GM03348 (cell line): ENCODE results near the gene FAM120B.
"Not testable (repeated sequence)": the region's sequence is repeated elsewhere in the genome, so short reads cannot be mapped to it uniquely, and the experiment has no call there.

Experiments used
- DNase-seq: peaks from one replicate; pipeline ENCODE4 v3.0.0; 2012; ENCODE audit warnings: low spot score

FAM120B gene

GRCh38 chr6:170298688-170299087 lies 7.9 kb upstream of the FAM120B start:
- DNase-seq, result no peak

- no peak for DNase-seq
Observed at GRCh38 chr6:170301184-170301583, 5.4 kb upstream of the FAM120B start.

- DNase-seq, result no peak
Observed at GRCh38 chr6:170305805-170306323, 694 bp upstream of the FAM120B start.

- DNase-seq, result no peak
Observed at GRCh38 chr6:170307080-170307545, 555 bp downstream of the FAM120B start.

- DNase-seq, result no peak
Observed at GRCh38 chr6:170308761-170309160, 2.2 kb downstream of the FAM120B start.

DNA sequence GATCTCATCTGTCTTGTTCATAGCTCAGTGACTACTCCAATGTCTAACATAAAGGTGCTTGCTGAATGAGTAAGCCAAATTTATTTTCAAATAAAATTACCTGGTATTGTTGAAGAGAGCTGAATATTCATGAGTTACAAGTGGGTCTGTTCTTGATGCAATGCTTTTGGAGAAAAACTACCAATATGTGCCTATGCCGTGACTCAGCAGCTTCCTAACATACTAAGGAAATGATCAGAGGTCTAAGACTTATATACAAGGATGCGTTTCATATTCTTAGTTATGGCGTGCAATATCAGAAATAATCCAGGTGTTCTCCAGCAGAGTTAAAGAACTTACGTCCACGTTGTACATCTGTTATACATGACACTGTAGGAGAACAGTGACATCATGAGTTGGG lies 5.1 kb downstream of the FAM120B start:
- no peak for DNase-seq

- DNase-seq, result no peak
Observed at GRCh38 chr6:170312876-170313275, 6.3 kb downstream of the FAM120B start.

- no peak for DNase-seq
Observed at GRCh38 chr6:170313716-170314295, 7.2 kb downstream of the FAM120B start.

DNA sequence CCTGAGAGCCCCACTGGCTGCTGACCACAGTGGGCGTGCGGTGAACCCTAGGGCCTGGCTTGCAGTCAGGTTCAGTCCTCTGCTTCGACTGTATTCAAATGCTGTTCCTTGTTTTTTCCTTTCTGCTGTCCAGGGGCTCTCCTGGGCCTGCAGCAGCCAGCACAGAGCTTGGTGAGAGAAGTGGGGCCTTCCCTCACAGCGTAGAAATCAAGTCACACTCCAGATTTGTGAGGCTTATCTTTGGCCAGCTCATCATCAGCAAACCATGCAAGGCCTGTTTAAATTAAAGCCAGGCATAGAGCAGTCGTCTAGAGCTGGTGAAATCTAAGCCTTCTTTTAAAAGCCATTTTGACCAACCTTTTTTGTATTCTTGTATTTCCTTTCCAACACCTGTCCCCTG lies 8.4 kb downstream of the FAM120B start:
- DNase-seq, result no peak

- DNase-seq, result no peak
Observed at GRCh38 chr6:170316071-170316470, 9.5 kb downstream of the FAM120B start.

- DNase-seq, result no peak
Observed at GRCh38 chr6:170317076-170317475, 10.5 kb downstream of the FAM120B start.

DNA sequence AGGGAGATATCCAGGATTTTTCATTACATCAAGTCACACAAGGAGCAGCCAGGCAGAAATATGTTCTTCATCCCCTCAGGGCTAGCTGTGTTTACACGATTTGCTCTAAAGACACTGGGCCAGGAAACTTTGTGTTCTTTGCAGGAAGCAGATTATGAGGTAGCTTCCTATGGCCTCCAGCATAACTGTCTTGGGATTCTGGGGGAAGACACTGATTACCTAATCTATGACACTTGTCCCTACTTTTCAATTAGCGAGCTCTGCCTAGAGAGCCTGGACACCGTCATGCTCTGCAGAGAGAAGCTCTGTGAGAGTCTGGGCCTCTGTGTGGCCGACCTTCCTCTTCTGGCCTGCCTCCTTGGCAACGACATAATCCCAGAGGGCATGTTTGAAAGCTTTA lies 11.2 kb downstream of the FAM120B start:
- DNase-seq, result no peak

DNA sequence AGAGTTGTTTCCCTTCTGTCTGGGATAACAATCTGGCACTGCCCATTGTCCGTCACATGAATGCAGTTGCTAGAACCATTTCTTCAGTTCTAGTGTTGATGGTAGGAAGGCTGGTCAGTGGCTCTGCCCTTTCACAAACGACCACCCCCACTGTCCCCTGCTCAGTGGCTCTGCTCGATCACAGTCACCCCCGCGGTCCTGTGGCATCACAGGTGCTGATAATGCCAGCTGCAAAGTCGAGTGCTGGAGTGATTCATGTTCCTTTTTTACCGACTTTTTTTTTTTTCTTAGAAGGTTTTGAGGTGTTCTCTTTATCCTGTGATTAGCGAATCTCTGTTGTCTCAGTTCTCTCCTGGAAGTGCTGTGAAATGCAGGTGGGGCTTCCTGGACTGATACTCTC lies 22.8 kb downstream of the FAM120B start:
- DNase-seq, result no peak

DNA sequence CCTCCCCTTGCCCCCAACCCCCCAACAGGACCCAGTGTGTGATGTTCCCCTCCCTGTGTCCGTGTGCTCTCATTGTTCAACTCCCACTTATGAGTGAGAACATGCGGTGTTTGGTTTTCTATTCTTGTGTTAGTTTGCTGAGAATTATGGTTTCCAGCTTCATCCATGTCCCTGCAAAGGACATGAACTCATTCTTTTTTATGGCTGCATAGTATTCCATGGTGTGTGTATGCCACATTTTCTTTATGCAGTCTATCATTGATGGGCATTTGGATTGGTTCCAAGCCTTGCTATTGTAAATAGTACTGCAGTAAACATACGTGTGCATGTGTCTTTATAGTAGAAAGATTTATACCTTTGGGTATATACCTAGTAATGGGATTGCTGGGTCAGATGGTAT lies 28.6 kb downstream of the FAM120B start:
- DNase-seq, result not testable (repeated sequence)

DNA sequence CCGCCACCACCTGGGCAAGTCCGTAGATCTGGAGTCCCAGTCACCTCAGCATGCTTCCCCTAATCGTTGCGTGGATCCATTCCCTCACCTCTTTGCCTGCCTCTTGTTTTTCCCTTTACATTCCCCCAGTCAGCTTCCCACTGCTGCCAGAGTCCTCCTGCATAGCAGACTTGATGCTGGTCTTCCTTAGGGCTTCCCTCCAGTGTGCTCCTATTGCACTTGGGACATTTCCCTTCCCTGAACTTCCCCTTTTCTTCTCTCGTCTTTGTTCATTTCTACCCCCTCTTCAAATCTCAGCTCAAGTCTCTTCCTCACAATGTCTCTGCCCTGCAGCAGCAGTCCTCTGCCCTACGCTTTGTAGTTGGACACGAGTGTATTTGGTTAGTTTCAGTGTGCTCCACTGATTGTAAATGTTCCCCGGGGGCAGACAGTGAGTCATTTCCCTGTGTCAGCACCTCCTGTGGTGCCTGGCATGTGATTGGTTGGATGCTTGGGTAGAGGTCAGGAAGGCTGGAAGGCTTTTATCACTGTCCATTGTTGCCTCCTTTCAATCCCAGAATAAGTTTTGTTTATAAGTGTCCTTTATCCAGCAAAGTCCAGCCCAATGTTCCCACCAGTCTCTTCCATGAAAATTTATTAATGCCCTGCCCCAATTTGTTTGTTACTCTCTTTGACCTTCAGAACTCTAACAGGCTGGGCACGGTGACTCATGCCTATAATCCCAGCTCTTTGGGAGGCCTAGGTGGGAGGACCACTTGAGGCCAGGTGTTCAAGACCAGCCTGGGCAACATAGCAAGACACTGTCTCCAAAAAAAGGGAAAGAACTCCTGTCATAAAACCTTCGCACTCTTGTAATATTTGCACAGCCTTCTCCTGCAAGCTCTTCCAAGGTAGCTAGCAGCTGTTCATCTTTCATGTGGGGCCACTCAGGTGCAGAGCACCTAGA lies 38.3 kb downstream of the FAM120B start:
- peak; percentile 20 for DNase-seq

GRCh38 chr6:170345662-170346061 lies 39.1 kb downstream of the FAM120B start:
- no peak for DNase-seq

DNA sequence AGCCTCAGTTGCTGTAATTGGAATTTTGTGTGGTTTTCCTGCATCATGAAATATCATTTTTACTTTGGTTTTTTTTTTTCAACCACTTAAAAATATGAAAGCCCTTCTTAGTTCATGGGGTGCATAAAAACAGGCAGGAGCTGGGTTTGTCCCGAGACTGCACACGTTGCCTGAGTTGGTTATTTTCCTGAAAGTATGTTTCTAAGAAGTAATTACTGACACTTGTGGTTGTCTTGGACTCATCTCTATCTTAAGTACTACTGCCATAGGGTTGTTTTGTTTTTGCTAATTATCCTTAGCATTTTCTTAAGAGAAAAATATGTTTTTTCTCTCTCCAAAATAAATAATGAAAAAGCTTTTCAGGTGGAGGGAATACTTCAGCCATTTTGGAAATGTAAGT lies 40.1 kb downstream of the FAM120B start:
- DNase-seq, result no peak

- no peak for DNase-seq
Observed at GRCh38 chr6:170347091-170347490, 40.5 kb downstream of the FAM120B start.

DNA sequence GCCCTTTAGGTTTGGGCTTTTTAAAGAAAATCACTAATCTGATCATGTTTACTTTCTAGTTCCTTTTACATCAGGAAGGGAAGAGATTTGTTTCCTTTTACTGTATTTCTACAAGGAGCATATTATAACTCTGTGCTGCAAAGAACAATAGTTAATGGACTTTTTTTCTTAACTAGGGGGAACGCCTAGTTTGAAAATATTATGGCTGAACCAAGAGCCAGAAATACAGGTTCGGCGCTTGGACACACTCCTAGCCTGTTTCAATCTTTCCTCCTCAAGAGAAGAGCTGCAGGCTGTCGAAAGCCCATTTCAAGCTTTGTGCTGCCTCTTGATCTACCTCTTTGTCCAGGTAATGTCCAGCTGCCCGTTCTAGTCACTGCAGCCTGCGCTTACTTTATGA lies 41.4 kb downstream of the FAM120B start:
- no peak for DNase-seq

DNA sequence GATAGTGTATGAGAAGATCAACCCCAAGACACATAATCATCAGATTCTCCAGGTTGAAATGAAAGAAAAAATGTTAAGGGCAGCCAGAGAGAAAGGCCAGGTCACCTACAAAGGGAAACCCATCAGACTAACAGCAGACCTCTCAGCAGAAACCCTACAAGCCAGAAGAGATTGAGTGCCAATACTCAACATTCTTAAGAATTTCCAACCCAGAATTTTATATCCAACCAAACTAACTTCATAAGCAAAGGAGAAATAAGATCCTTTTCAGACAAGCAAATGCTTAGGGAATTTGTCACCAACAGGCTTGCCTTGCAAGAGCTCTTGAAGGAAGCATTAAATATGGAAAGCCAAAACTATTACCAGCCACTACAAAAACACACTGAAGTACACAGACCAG lies 44.9 kb downstream of the FAM120B start:
- DNase-seq, result not testable (repeated sequence)

DNA sequence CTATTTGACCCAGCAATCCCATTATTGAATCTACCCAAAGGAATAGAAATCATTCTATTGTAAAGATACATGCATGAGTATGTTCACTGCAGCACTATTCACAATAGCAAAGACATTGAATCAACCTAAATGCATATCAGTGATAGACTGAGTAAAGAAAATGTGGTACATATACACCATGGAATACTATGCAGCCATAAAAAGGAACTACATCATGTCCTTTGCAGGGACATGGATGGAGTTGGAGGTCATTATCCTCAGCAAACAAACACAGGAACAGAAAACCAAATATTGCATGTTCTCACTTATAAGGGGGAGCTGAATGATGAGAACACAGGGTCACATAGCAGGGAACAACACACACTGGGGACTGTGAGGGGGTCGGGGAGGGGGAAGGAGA lies 48.6 kb downstream of the FAM120B start:
- DNase-seq, result not testable (repeated sequence)

DNA sequence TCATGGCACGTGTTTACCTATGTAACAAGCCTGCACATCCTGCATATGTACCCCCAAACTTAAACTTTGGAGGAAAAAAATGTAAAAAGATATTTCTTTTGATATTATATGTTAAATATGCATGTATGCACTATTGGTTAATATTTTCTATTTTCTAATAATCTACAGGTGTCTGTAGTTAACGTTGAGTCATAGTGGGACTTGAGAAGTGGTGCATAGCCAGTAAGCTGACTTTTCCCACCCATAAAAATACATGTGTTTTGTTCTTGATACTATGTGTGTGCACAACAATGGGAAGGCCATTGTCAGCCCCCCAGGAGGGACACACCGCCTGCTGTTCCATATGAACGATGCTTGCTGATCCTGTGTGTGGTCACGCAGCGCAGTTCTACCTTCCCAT lies 49.1 kb downstream of the FAM120B start:
- DNase-seq, result no peak

DNA sequence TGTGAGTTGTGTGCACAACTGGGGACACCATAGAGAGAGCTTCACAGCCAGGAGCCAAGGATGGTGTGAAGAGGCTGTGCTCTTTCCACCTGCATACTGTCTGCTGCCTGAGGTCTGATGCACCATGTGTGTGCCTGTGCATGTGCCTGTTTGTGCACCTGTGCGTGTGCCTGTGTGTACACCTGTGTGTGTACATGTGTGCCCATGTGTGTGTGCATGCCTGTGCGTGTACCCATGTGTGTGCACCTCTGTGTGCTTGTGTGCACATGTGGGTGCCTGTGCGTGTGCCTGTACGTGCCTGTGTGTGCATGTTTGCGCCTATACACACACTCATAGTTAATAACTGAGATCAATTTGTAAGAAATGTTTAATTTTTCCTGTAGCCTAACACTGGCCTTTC lies 51.3 kb downstream of the FAM120B start:
- no peak for DNase-seq
